GM19438 (cell line): Measurements from ENCODE around the gene CDK5R2.

Experiments
- ATAC-seq: cut with Tn5 transposase; IDR thresholded peaks from one replicate; pipeline ENCODE4 v1.9.1; 2021; ENCODE audit warnings: low read depth; ENCODE audit not compliant: unreplicated experiment

CDK5R2 gene

DNA sequence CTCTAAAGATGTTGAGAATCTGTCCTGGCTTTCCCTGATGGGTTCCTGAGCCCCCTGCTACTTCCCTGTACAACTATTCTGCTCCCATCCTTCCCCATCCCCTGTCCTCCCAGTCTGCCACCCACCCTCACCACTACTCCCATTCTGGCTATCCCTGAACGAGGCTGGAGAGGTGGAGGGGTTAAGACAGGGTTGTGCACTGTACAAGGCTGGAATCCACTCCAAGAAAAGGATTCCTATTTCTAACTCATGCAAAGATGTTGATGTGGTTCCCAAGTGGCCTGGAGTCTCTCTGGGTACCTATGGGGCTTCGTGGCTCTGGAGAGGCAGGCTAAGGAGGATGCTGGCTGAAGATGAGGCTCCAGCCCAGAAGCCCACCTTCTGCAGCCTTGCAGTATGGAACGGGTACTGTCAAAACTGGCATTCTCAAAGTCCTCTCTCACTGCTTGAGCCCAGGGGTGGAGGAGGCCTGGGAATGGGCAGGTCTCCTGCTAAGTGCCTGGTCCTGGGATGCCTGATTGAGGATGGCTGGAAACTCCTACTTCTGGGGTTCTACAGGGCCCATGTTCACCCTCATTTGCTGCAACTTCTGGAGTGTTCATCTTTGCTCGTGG, 26.8 kb downstream of the CDK5R2 start:
- no peak for ATAC-seq

DNA sequence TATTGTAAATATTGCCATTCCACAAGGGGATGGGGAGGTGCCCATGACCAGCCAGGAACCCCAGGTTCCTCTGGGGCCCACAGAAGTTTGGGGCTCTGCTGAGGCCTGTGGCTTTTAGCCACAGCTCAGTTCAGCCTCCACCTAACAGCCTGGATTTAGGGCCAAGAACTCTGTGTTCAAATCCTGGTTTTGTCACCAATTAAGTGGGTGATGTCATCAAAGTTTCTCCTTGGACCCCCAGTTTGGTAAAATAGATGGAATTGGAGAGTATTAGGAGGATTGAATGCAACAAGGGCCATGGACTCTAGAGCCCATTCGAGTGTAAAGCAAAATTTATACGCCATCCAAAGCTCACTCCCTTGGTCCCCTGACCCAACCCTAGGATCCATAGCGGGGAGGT, 28.7 kb downstream of the CDK5R2 start:
- no peak for ATAC-seq

- ATAC-seq, result no peak
These were observed 29.2 kb downstream of the CDK5R2 start for GRCh38 chr2:218988650-218989049.

DNA sequence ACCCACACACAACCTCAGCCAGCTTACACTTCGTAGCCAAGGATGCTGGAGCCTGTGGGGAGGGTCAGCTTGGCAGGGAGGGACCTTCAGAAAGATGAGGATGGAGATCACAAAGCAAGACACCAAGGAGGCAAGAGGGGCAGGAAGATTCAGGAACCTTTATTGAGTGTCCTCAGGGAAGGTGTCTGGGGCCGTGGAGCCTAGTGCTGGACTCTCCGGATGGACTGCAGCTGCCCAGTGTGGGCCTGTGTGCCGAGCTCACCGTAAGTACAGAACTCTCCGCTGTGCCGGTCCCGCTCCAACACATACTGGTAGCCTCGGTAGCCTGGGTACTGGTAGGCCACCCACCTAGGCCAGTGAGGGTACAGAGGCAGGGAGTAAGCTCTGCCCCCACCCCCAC, 30.6 kb downstream of the CDK5R2 start:
- ATAC-seq, result no peak

DNA sequence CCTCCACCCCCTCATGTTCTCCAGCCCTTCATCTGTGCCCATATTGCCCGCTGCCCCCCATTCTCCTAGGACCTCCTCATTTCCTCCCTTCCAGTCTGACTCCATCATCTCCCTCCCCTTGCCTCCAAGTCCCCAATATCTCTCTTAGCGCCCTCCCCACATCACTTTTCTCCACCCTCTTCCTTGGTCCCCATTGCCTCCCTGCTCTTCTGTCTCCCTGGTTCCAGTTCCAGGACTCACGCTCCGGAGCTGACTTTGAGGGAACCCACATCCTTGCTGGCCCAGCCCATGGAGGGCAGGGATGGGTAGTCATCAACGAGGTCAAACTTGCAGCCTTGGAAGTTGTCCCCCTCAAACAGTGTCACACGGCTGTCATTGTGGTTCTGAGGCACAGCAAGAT, 31.1 kb downstream of the CDK5R2 start:
- no peak for ATAC-seq

GRCh38 chr2:218991674-218992168, 32.3 kb downstream of the CDK5R2 start:
- no peak for ATAC-seq

DNA sequence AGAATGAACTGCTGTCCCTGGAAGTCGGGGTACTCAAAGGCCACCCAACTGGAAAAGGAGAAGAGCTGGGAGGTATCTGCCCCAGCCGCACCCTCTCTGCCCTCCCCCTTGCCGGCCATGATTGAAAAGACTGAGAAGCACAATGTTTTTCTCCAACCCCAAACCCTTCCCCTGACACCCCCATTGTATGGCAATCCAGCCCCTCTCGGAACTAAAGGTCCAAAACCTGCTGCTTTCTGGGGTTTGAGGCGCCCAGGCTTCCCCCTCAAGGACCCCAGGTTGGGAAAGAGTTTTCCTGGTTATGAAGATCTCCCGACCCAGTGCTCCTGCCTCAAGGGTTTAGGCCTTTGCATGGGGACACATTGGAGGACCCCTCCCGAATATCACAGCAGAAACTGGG, 32.7 kb downstream of the CDK5R2 start:
- no peak for ATAC-seq

- no peak for ATAC-seq
These were observed 33.4 kb downstream of the CDK5R2 start for GRCh38 chr2:218992703-218993344.

DNA sequence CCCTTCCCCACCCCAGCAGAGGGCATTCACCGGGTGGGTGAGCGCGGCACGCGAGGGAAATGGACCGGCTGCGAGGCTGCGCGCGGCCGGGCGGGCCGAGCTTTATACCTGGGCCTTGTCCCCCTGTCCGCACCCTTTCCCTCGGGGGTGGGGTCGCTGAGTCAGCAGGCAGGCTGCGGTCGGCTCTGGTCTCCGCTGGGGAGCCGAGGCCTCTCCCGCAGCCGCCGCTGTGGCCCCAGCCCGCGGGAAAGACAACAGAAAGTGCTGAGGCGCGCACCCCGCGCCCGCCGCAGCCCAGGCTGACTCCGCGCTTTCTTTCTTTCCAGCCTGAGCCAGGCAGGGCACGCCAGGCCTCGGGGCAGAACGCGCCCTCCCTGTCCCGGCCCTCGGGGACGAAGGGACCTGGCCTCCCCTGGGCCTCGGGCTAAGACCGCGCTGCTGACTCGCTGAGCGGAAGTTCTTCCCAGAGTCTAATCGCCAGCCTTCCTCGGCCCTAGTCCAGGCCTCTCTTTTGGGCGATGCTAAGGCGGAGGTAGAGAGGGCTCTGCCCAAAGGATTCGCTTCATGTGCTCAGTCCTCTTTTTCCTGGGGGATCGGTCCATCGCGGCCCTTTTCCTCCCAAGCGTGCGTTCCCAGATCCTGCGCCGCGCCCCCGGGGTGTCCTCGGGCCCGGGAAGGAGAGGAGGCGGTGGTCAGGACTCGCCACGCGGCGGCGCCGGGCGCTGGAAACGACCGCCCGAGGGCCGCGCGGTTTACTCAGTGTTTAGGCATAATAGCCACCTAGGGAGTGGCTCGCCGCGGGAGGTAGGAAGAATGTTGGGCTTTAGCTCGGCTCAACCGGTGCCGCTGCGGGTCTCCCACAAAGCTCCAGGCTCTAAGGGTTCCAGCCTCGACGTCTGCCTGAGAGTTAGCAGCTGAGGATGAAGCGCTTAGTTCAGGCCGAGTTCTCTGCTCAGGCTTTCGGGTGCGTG, 34.2 kb downstream of the CDK5R2 start, which contains the start of gene CRYBA2:
CRYBA2 (minus strand) TSS at position 78 of the 971 bp plus-strand sequence. CDS start 246 bp downstream, outside the sequence.
- ATAC-seq, result no peak

GRCh38 chr2:218995561-218995960, 36.1 kb downstream of the CDK5R2 start:
- ATAC-seq, result no peak

DNA sequence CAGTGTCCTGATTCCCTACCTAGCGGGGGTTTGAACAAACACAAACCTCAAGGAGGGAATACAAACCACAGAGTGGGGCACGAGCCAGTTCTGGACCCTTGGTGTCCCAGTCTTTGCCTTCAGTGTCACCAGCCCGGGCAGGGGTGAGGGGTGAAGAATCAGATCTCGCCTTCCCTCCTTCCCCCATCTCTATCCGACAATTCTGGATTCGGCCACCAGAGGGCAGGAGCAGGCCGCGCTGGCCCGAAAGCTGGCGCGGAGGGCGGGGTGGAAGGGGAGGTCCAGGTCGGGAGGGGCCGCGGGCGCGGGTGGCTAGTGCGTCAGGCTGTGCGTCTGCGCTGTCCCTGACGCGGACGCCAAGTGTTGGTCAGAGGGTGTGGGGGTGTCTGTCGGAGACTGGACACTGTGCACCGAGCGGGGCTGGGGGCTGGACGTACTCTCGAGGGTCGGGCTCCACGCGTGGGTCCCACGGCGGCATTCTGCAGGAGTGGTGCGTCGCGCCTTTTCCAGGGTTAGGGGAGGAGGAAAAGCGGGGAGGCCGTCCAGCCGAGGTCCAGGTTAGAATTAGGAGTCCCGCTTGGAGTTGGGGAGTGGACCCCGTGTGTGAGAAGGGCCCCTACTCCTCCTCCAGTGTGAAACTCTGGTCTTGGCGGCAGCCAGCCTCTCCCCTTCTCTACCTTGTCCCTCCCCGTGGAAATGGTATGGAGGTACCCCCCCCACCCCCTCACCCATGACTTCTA, 36.7 kb downstream of the CDK5R2 start:
- no peak for ATAC-seq

GRCh38 chr2:218996937-218997336, 37.5 kb downstream of the CDK5R2 start:
- no peak for ATAC-seq

DNA sequence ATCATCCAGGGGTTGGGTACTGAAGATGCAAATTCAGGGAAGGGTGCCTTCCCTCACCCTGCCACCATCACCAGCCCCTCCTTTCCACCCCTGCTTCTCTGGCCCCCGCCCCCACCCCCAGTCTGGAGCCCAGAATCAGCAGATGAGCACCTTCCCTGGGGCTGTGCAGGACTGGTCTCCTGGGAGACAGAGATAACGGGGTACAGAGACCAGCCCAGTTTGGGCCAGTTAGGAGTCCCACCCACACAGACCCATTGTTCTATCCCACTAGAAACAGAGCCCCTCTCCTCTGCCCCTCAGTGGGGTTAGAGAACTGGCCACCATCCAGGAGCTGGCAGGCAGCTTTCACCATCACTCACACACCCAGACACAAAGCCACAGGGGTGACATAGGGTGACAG, 38.3 kb downstream of the CDK5R2 start:
- no peak for ATAC-seq

DNA sequence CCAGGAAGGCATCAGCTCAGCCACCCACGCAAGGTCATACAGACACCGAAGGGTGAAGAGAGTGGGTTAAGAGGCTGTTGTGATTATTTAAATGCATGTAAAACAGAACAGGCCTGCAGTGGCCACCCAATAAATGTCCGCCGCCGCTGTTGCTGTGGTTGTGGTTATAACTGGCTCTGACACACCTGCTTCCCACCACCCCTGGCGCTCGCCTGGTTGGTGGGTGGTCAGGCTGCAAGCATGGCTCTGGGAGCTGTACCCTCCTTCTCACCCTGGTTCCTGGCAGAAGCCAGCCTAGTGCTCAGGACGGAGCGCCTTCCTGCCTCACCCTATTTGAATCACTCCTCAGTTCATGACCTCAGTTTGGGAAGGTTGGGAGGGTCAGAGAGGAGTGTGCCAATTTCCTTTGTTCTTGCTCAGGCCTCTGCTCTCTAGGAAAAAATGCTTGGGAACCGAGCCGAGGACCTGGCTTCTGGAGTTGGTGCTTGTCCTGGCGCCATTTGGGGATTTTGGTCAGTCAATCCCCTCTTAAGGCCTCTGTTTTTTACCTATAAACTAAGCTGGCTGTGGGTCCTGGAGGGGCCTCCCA, 39.0 kb downstream of the CDK5R2 start:
- ATAC-seq, result no peak

DNA sequence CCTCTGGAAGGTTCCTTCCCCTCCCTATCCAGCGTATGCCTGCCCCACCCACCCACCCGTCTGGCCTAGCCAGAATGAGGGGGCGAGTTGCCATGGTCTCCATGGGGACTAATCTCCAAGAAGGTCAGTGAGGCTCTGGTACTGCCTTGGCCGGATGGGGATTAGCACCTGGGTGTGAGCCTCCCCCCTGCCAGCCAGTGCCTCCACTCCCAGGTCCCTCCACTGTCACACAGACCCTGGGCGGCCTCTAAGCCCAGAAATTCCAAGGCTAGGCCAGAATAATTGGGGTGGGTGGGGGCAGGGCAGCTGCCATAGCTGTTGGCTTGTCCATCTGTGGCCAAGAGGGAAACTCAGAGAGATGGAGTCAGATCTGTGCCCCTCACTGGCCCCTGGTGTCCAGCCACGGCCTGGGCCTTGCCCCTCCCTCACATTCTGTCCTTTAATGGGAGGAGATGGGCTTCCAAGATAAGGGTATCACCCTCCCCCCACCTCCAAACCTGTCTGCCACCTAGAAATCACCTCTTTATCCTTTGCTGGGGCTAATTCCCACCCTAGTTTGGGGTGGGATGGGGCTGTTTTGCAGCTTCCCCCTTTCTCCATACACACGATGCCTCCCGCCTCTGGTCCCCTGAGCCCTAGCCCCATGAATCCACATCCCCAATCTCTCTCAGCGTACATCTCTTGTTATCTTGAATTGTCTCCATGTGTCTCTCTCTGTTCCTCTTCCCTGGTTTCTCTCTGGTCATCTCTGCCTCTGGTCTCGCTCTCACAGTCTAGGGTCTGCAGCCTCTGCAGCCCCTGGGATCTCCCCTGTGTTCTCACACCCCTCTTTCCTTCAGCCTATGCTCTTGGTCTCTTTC, 39.8 kb downstream of the CDK5R2 start:
- no peak for ATAC-seq

DNA sequence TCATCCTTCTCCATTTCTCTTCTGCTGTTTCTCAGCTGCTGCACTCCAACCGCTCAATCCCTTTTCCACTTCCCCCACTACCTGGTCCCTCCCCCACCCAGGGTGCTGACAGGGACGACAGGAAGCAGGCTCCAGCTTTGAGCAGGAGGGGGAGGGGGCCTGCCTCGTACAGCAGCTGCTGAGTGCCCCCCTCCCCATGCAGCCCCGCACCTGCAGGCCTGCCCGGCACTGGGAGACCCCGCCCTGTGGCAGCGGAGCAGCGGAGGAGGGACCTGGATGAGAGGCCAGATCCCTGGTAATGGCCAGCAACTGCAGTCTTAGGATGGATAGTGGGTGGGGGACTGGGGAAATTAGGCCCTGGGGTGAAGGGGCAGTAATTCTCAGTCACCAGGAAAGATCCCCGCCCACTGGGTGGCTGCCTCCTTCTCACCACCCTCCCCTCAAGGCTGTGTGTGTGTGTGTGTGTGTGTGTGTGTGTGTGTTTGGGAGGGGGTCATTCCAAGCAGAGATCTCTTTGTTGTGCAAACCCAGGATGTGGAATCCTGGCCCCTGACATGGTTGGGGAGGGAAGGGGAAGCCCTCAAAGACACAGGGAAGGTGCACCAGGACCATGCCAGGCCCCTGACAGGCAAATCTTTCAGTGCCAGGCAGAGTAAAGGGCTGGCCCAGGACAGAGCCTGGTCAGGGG, 40.6 kb downstream of the CDK5R2 start:
- ATAC-seq, result no peak

- ATAC-seq, result no peak
These were observed 41.1 kb downstream of the CDK5R2 start for GRCh38 chr2:219000569-219000960.

GRCh38 chr2:219001100-219001576, 41.7 kb downstream of the CDK5R2 start:
- no peak for ATAC-seq
